Stimulated activated CD4-positive, alpha-beta T cell treated with anti-CD3 and anti-CD28 coated beads, Interleukin-1b, Interleukin-23, amount 100 ng/mL, for 48 hours (primary cell): ENCODE measurements around the gene KLHL29.

Experiments used
- DNase-seq: peaks from one replicate; pipeline ENCODE4 v3.0.0-alpha.2; 2020

KLHL29 gene

GRCh38 chr2:23540804-23541360, 155.9 kb downstream of the KLHL29 start:
- DNase-seq = no peak

- no peak for DNase-seq
Observed at GRCh38 chr2:23541503-23542229, 156.7 kb downstream of the KLHL29 start.

DNA sequence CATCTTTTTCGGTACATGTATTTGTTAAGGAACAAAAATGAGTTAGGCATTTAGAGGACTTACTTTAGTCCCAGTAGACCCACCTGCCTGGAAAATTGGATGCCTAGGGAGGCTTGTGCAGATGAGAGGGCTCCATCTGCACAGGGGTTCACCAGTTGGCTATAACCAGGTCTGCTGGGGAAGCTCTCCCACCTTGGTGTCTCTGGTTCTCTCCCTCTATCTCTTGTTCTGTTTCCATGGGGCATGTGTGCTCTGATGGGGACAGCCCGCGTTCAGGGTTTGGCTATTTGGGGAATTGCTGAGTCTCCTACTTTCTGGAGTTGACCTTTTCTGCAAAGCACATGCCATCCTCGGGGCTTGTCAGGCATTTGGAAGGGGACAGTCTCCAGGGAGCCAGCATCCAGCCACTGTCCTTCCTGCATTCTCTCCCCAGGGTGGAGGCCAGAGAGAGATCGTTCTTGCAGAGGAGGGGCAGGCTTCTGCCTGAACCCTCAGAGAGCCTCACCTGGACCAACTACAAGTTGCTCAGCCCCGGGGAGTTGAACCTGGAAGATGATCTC, 157.3 kb downstream of the KLHL29 start:
- no peak for DNase-seq

GRCh38 chr2:23543302-23543701, 158.3 kb downstream of the KLHL29 start:
- DNase-seq = no peak

DNA sequence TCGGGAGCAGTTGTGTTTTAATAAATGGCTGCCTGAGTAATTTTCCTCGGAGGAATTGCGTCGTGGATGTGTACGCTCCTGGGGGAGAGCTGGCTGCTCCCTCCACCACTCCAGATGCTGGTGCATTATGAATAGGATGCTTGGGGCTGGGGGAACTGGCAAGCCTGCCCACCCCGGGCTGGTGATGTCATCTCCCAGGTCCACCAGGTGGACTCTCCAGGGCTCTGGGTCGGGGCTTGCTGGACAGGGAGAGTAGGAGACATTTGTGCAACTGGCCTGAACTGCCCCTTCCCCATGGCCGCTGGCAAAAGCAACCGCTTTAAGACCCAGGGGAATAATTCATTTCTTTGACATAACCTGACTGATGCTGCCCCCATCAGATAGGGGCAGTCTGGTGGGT, 158.7 kb downstream of the KLHL29 start:
- DNase-seq = no peak

GRCh38 chr2:23544589-23545295, 159.8 kb downstream of the KLHL29 start:
- no peak for DNase-seq

GRCh38 chr2:23545396-23545795, 160.4 kb downstream of the KLHL29 start:
- no peak for DNase-seq

DNA sequence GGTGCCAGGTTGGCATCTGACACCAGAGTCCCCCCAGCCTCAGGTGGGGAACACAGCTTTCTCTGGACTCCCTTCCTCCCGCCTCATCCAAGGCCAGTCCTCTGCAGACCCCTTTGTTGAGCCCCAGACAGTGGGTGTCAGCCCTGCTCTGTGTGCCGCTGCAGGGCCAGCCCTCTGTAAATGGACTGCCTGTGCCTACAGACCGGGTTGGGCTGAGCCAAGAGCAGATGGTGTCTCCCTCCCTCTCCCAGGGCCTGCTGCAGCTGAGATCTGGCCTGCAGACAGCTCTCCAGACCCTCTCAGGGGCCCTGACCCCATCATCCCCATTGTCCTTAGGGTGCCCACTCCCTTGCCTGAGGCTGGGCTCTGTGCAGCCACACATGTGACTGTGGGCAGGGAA, 160.8 kb downstream of the KLHL29 start:
- no peak for DNase-seq

DNA sequence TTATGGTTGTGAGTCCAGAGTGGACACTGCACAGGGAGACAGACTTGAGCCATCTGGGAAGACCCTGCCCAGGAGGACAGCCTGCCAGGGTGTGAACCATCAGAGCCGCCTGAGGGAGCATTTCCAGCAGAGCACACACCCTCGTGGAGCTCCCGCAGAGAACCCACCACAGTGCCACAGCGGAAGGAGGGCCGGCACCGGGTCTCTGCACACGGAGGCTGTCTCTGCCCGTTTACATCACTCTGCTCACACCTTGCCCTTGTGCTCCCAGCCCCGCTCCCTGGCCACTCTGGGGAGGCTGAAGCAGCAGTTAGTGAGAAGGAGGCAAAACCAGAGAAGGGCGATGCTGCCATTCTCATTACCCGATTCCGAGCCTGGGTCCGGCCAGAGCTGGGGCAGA, 161.9 kb downstream of the KLHL29 start:
- DNase-seq = no peak

GRCh38 chr2:23547725-23548124, 162.7 kb downstream of the KLHL29 start:
- DNase-seq = no peak

GRCh38 chr2:23548143-23548769, 163.3 kb downstream of the KLHL29 start:
- no peak for DNase-seq

GRCh38 chr2:23549051-23549450, 164.1 kb downstream of the KLHL29 start:
- no peak for DNase-seq

DNA sequence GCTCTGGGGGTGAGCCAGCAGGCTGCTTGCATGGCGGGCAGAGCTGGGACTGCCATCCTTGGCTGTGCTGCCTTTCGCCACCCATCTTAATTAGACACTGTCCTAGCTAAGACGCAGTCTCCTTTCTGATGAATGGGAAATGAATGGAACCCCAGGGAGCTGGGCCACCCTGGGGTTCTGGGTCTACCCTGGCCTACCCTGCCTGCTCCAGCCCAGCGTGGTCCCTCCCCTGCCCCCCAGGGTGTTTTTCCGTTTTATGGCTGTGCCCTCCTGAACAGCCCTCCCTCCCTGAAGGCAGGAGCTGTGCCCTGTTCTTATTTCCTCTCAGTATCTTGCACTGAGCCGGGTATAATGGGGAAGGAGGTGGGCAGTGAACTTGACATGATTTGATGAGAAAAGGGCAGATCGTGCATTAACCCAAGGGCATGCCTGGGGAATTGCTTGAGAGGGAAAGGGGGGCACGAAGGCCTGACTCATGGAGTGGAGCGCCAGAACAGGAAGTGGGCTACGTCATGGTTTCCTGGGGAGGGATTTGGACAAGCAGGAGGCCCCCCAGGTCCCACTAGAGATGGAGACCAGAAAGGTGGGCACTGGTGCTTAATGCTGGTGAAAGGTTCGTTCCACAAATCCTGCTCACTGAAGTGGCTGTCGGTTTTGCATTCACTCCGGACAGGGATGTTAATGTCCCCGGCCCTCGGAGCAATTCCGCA, 165.0 kb downstream of the KLHL29 start:
- DNase-seq = no peak

- DNase-seq = no peak
Observed at GRCh38 chr2:23550553-23550952, 165.6 kb downstream of the KLHL29 start.

- DNase-seq = no peak
Observed at GRCh38 chr2:23551875-23552274, 166.9 kb downstream of the KLHL29 start.

DNA sequence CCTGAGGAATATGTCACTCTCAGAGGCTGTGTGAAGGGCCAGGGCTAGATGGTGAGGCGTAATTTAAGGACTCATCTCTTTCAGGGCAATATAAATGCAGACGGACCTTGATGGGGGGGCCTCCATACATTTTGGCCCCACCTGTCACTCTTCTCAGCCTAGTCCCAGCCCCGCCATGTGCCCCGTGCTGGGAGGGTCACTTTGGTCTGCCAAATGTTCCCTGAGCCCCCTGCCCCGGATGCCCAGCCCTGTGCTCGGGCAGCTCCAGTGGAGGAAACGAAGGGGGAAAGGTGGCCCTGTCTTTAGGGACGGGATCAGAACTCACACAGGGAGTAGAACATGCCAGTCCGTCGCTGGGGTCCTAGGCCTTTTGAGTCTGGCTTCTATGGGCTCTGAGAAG, 168.6 kb downstream of the KLHL29 start:
- DNase-seq = no peak

DNA sequence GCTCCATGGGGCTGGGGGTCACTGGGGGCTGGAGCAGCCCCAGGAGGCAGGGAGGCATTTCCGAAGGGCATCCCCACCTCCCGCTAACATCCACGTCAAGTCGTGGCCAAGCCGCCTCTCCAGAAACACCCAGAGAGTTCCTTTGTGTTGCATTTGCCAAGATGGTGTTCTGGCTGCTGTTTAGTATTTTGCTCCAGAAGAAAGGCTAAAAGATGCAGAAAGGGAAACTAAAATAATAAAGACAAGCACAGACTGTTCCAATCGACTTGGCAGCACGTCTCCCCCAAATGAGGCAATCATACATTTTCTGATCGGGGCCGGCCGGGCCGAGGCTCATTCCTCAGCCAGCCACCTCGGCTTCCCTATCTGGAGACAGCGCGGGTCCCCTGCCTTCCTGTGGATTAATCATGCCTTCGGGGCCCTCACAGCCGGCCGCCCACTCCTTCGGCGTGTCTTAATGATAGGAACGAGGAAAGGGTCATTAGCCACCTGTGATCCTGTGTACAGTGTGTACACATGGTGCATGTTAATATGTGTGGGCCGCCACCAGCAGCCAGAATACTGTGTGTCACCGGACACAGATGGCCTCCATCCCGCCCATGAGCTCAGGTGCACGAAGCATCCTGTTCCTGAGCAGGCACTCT, 169.2 kb downstream of the KLHL29 start:
- no peak for DNase-seq

DNA sequence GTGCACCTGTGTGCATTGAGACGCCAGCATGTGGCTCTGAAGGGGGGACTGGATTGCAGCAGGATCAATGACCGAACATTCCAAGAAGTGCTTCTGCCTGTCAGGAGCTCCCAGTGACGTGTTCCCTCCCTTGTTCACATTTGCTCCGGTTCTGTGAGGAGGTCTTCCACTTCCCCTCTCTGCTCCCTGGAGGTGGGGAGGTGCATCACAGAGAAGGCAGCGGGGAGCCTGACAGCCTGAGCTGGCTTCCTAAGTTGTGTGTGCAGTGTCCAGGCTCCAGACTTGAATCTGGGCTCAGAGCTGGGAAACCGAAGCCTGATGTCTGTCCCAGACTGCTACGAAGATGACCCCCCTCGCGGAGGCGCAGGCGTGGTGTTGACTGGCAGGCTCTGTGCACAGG, 171.0 kb downstream of the KLHL29 start:
- no peak for DNase-seq

GRCh38 chr2:23556929-23557328, 171.9 kb downstream of the KLHL29 start:
- no peak for DNase-seq

DNA sequence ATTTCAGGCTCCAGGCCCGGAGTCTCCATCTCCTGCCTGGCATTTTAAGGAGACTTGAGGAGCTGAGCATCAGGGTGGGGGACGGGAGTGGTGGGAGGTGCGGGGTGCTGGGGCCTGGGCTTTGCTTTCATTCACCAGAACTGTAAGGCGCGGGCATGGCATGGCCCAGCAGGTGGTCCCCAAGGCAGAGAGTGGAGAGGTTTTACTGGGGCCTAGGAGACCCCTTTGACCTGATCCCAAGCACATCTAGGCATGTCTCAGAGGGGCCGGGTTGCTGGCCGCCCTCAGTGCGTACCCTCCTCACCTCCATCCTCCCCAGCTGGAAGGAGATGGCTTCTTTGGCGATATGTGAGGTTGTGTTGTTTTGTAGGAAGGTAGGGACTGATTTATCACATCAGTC, 172.5 kb downstream of the KLHL29 start:
- DNase-seq = no peak

GRCh38 chr2:23559561-23560239, 174.7 kb downstream of the KLHL29 start:
- no peak for DNase-seq

DNA sequence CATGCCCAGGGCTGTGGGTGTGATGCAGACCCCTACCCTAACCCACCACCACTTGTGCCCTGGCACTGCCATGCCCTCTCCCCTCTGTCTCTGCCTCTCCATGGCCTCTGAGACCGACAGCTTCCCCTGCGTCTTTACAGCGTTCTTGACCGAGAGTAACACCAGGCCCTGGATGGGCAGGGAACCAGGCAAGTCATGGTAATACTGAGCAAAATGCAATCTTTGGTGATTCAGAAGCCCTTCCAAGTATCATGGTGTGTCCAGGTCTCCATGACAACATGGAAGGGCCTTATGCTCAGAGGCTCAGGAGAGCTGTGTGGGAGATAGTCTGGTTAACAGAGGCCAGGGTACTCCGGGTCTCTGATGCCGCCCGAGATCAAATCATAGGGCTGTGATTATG, 176.1 kb downstream of the KLHL29 start:
- DNase-seq = no peak
